Testis (tissue), 3 donors: ENCODE measurements around the gene CHMP2B. TPM values are rescaled to one million over a fixed set of nuclear protein-coding genes. Genes with fewer than 3 reads are reported as not detected.

Source experiments
- microRNA-seq, 2 donors: library from miRNA; unstranded; fragments of <30 nt; microRNA quantifications; one replicate each; pipeline ENCODE4, GENCODE V29; 2016; ENCODE audit warnings: borderline number of aligned reads in 2 of 2, borderline replicate concordance in 1 of 2
- polyA plus RNA-seq: library from polyadenylated mRNA; stranded (reverse); fragments of 350-450 nt; fragmentation: Illumina TruSeq; extraction: RNeasy Lipid Tissue Mini Kit (QIAGEN cat#74804); gene quantifications from one replicate; pipeline ENCODE4 v1.2.3, GENCODE V29; 2014; ENCODE audit warnings: low read depth, low replicate concordance; ENCODE audit not compliant: insufficient read depth
- small RNA-seq, 2 donors: library from RNA; depleted of rRNA; stranded (forward); fragments of <200 nt; gene quantifications; one replicate each; pipeline ENCODE3, GENCODE V24; 2016
- total RNA-seq, 2 donors: library from RNA; depleted of rRNA; stranded (reverse); fragments of >200 nt; gene quantifications; one replicate each; pipeline ENCODE4 v1.2.3, GENCODE V29; 2016

CHMP2B gene
- total and polyA plus RNA-seq, 3 donors from 2014 or later, result 26.5 to 27.7 (median 26.5) TPM

Small RNAs within 50 kb of the gene (microRNA-seq; reads per million reads assigned to microRNA genes)
- gene MIR4795, result 0 reads per million in 2 donors

Small RNAs within 50 kb of the gene (small RNA-seq; reads per million reads assigned to genes)
- 0 reads per million in 2 donors for gene MIR4795

Other genes starting within 250 kb of the CHMP2B start
- 10 to 100 TPM; 14.3 to 27.6 TPM for gene VGLL3, start 236.2 kb upstream of the CHMP2B start, total RNA-seq
- gene VGLL3, start 236.2 kb upstream of the CHMP2B start, polyA plus RNA-seq, result 8.3 TPM
- not detected for gene POU1F1, start 49.3 kb downstream of the CHMP2B start, total RNA-seq
- not detected for gene POU1F1, start 49.3 kb downstream of the CHMP2B start, polyA plus RNA-seq